Sigmoid colon (tissue), 7 donors: Measurements from ENCODE around the gene F2. TPM values are rescaled to one million over a fixed set of nuclear protein-coding genes. Genes with fewer than 3 reads are reported as not detected.
A peak's percentile ranks its signal among the peaks of the same experiment; 100 is the strongest.

Experiments used
- DNase-seq: peaks from one replicate; pipeline ENCODE4 v3.0.0-alpha.2; 2019
- H3K27ac ChIP-seq, 4 donors: fragments of 200-600 bp; sonication (generic); one replicate each; pipeline ENCODE4 v1.5.1; 2016 to 2019; ENCODE audit warnings: mild to moderate bottlenecking in 1 of 4
- H3K27me3 ChIP-seq, 3 donors: fragments of 200-600 bp; sonication (generic); one replicate each; pipeline ENCODE4 v1.5.1; 2019; ENCODE audit warnings: mild to moderate bottlenecking in 1 of 3
- H3K36me3 ChIP-seq, 4 donors: fragments of 200-600 bp; sonication (generic); one replicate each; pipeline ENCODE4 v1.5.1; 2016 to 2019
- H3K4me1 ChIP-seq, 4 donors: fragments of 200-600 bp; sonication (generic); one replicate each; pipeline ENCODE4 v1.5.1; 2017 to 2019
- H3K4me3 ChIP-seq, 4 donors: fragments of 200-600 bp; sonication (generic); one replicate each; pipeline ENCODE4 v1.5.1; 2017 to 2019; ENCODE audit warnings: mild to moderate bottlenecking in 2 of 4, moderate library complexity in 1 of 4
- H3K9me3 ChIP-seq, 4 donors: fragments of 200-600 bp in 3 of 4; sonication (generic) in 3 of 4; one replicate each; pipeline versions ENCODE4 v1.5.1 to v1.6.1; 2013 to 2019
- EP300 ChIP-seq, 4 donors: sonication (generic); formaldehyde crosslinking; IDR thresholded peaks; one replicate each; pipeline ENCODE4 v1.6.1; 2017; ENCODE audit warnings: antibody characterized with exemption in 4 of 4
- POLR2A ChIP-seq, 2 donors: fragments of 450-650 bp; IDR thresholded peaks; one replicate each; pipeline ENCODE4 v1.6.1; 2016; ENCODE audit warnings: antibody characterized with exemption in 2 of 2, mild to moderate bottlenecking in 2 of 2, moderate library complexity in 2 of 2
- POLR2AphosphoS5 ChIP-seq, 4 donors: sonication (generic); formaldehyde crosslinking; IDR thresholded peaks; one replicate each; pipeline ENCODE4 v1.6.1; 2017; ENCODE audit warnings: antibody characterized with exemption in 4 of 4
- WGBS, 2 donors: extraction: QIAGEN DNeasy Blood & Tissue Kit; methylation state at CpG; one replicate each; pipeline ENCODE4 v1.1.7; 2013; 5-methylcytosine and 5-hydroxymethylcytosine counted together
- intact Hi-C: fragments of 100-400 bp; cut with DNase I; formaldehyde crosslinking; loops from one replicate; pipeline ENCODE4 v1.15.1; 2023
- polyA plus RNA-seq, 3 donors: library from polyadenylated mRNA; stranded (reverse); fragments of 200-250 nt; gene quantifications; one replicate each; pipeline ENCODE4 v1.2.3, GENCODE V29; 2013
- total RNA-seq, 4 donors: library from RNA; depleted of rRNA; stranded (reverse); fragments of >200 nt; gene quantifications; one replicate each; pipeline ENCODE4 v1.1.0, GENCODE V29; 2016
- TF ChIP-seq, protein P1 (sequence below), 4 experiments: fragments of 450-650 bp in 3 of 4; fragments of 200-600 bp in 1 of 4; IDR thresholded peaks; one replicate each; pipeline ENCODE4 v1.5.1; 2016 to 2019; ENCODE audit warnings: antibody characterized with exemption in 4 of 4, mild to moderate bottlenecking in 3 of 4, moderate library complexity in 2 of 4
- donor health status: healthy with polysubstance abuse.
- donor health status: Bipolar disorder and iron deficiency.
- donor health status: healthy.

The F2 gene
- total and polyA plus RNA-seq, 7 donors, result 0.13 to 0.46 (median 0.28) TPM; not detected in 4

DNA sequence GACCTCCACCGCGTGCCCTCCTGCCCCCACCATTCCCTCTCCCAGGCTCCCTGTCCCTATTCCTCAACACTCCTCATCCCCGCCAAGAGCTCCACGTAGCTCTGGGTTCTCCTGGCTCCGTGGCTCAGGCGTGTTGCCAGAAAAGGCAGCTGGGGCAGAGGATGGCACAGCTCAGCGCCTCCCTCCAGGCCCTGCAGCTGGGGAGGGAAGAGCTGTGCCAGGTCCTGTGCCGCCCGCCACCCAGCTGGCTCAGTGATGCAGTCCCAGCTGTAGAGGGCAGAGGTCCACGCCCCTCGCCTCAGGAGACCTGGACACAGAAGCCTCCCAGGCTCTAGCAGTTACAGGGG lies 22.8 kb upstream of the F2 start:
- peaks cover 2 to 68% (median 53%) of the 10 kb centered on the region in 4 donors for H3K4me1 ChIP-seq
- no peak for TF ChIP-seq POLR2A (IDR thresholded peaks at IDR 0.05)
- TF ChIP-seq, protein P1, sequence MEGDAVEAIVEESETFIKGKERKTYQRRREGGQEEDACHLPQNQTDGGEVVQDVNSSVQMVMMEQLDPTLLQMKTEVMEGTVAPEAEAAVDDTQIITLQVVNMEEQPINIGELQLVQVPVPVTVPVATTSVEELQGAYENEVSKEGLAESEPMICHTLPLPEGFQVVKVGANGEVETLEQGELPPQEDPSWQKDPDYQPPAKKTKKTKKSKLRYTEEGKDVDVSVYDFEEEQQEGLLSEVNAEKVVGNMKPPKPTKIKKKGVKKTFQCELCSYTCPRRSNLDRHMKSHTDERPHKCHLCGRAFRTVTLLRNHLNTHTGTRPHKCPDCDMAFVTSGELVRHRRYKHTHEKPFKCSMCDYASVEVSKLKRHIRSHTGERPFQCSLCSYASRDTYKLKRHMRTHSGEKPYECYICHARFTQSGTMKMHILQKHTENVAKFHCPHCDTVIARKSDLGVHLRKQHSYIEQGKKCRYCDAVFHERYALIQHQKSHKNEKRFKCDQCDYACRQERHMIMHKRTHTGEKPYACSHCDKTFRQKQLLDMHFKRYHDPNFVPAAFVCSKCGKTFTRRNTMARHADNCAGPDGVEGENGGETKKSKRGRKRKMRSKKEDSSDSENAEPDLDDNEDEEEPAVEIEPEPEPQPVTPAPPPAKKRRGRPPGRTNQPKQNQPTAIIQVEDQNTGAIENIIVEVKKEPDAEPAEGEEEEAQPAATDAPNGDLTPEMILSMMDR (IDR thresholded peaks at IDR 0.05), result no peak
- no peak for TF ChIP-seq POLR2AphosphoS5 (IDR thresholded peaks at IDR 0.05)
- TF ChIP-seq EP300 (IDR thresholded peaks at IDR 0.05), result no peak
- H3K9me3 ChIP-seq, result no peaks in the 10 kb centered on the region
- H3K27me3 ChIP-seq, result no peaks in the 10 kb centered on the region
- peaks cover 15 to 43% (median 33%) of the 10 kb centered on the region in 4 donors for H3K36me3 ChIP-seq
- no peak for DNase-seq
- intact Hi-C loops, result no loop called here
- WGBS, 2 donors, result 79 to 86% methylated on average over 11 of the region's 11 CpGs
- H3K4me3 ChIP-seq, result no peak overlapping the region
- H3K27ac ChIP-seq, result peak overlapping the region; percentile 30 to 91 (median 72)

DNA sequence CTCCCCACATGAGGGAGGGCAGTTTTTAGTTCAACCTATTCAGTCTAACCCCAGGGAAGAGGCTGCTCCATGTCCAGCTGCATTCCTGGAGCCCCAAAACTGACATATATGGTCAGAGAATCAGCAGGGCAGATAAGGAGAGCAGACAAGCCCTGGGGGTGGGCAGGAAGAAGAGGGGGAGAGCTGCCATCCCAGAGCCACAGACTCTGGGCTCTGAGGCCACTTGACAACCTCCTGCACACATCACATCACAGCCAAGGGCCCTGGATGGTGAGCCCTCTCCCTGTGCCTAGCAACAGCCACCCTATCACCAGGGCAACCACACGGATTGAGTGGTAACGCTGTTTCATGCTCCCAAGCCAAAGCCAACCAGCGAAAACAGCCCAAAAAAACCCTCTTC lies 21.7 kb upstream of the F2 start:
- Histone ChIP-seq H3K4me3 (peak overlapping the region in 1 of 4 donors; percentile 9), H3K27ac (peak overlapping the region; percentile 12 to 91 (median 72)), H3K4me1 (peaks cover 2 to 80% (median 64%) of the 10 kb centered on the region in 4 donors), H3K9me3 (no peaks in the 10 kb centered on the region), H3K36me3 (peaks cover 15 to 37% (median 25%) of the 10 kb centered on the region in 4 donors), H3K27me3 (no peaks in the 10 kb centered on the region)
- no peak for DNase-seq
- 78 to 82% methylated on average over 3 of the region's 3 CpGs for WGBS, 2 donors
- TF ChIP-seq POLR2A (IDR thresholded peaks at IDR 0.05) (no peak), POLR2AphosphoS5 (IDR thresholded peaks at IDR 0.05) (no peak), EP300 (IDR thresholded peaks at IDR 0.05) (no peak)
- TF ChIP-seq, protein P1 (IDR thresholded peaks at IDR 0.05), result no peak
- intact Hi-C loops, result no loop called here

DNA sequence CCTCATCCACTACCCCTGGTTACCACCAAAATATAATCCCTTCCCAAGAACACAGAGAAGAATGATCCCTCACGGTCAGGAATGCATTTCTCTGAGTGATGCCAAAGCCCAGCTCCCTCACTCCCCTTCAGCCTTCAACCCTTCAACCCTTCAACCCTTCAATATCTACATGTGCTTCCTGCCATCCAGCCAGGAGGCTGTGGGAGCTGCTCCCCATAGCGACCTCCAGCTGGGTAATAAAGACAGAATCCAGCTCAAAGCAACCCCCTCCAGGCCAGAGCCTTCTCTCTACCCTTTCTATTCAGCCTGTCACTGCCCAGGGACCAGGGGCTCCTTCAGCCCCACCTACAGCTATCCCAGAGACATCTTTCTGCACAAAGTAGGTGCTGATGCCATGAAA lies 21.3 kb upstream of the F2 start:
- TF ChIP-seq EP300 (IDR thresholded peaks at IDR 0.05), result no peak
- TF ChIP-seq, protein P1 (IDR thresholded peaks at IDR 0.05), result no peak
- no peak for TF ChIP-seq POLR2A (IDR thresholded peaks at IDR 0.05)
- TF ChIP-seq POLR2AphosphoS5 (IDR thresholded peaks at IDR 0.05), result no peak
- peaks cover 15 to 38% (median 24%) of the 10 kb centered on the region in 4 donors for H3K36me3 ChIP-seq
- WGBS, 2 donors, result 61 to 75% methylated on average over 2 of the region's 2 CpGs

DNA sequence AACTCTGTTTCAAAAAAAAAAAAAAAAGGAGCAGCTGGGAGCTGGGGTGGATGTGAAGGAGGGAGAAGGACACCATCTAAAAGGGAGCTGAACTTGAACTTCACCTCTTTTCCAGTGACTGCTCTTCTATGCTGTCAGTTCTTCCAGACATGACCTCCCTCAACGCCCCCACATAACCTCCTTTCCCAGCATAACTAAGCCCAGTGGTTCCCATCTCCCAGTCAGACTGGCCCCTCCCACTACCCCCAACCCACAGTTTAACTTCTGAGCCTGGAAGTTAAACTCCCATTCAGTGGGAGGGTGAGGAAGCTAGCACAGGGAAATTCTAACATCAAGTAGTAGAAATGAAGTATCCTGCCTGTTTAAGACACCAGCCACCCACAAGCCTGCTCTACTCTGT lies 20.4 kb upstream of the F2 start:
- Histone ChIP-seq H3K9me3 (no peaks in the 10 kb centered on the region), H3K27me3 (no peaks in the 10 kb centered on the region), H3K4me3 (peak overlapping the region in 1 of 4 donors; percentile 93), H3K36me3 (peaks cover 19 to 40% (median 29%) of the 10 kb centered on the region in 4 donors), H3K27ac (peak overlapping the region in 2 of 4 donors; percentile 89 to 91), H3K4me1 (peaks cover 2 to 84% (median 69%) of the 10 kb centered on the region in 4 donors)
- TF ChIP-seq POLR2AphosphoS5 (IDR thresholded peaks at IDR 0.05) (no peak), EP300 (IDR thresholded peaks at IDR 0.05) (no peak), POLR2A (IDR thresholded peaks at IDR 0.05) (no peak)
- TF ChIP-seq, protein P1 (IDR thresholded peaks at IDR 0.05), result no peak
- DNase-seq, result no peak
- WGBS, 2 donors, result 87 to 88% methylated on average over 1 of the region's 1 CpG
- intact Hi-C loops, result no loop called here

More for the DNA sequence above, 21.3 kb upstream of the F2 start:
- Histone ChIP-seq H3K9me3 (no peaks in the 10 kb centered on the region), H3K4me3 (no peak overlapping the region), H3K4me1 (peaks cover 2 to 84% (median 67%) of the 10 kb centered on the region in 4 donors), H3K27ac (peak overlapping the region; percentile 12 to 91 (median 72)), H3K27me3 (no peaks in the 10 kb centered on the region)
- intact Hi-C loops, result no loop called here
- DNase-seq, result no peak
